Heart left ventricle (tissue), 13 donors: Measurements from ENCODE around the gene VPS26A.

Experiments
- CTCF ChIP-seq, 12 donors: fragments of 200-600 bp; sonication (generic) in 4 of 12; IDR thresholded peaks; one replicate each; pipeline versions ENCODE4 v1.5.0 to v1.8.0; 2018 to 2022; ENCODE audit warnings: antibody characterized with exemption in 12 of 12, mild to moderate bottlenecking in 5 of 12
- POLR2A ChIP-seq, 2 donors: fragments of 450-650 bp; IDR thresholded peaks; one replicate each; pipeline ENCODE4 v1.6.1; 2017; ENCODE audit warnings: antibody characterized with exemption in 2 of 2, mild to moderate bottlenecking in 2 of 2, moderate library complexity in 2 of 2
- donor health status: ischemic (EF 13 %, LVEDD 7.1; RV severe dilation, severe dysfunction).
- donor health status: DM: no; HTN: yes; CAD: no.
- donor health status: DM: no; HTN: no; CAD: no.
- donor health status: ischemic (EF 25% LVEDD 6.9; RV normal size, moderate dysfunction).
- donor health status: ischemic (EF 25% LVEDD 5.7; RV mildly dilated, moderate dysfunction).
- donor health status: ischemic (EF 35%, LVEDD 5.7; RV mildly dilated, moderate dysfunction).
- donor health status: nonischemic (EF 11% LVEDD 7.7; RV severe dilation, severe dysfunction).
- donor health status: DM: yes; HTN: yes; CAD: no.
- donor health status: PGD.
- donor health status: ischemic (EF 29% LVEDD 5.4; RV normal size, mild dysfunction).
- donor health status: nonischemic (EF 23%, LVEDD 6.1; RV moderate dilation, normal function).

- TF ChIP-seq CTCF (IDR thresholded peaks at IDR 0.05) (no peak), POLR2A (IDR thresholded peaks at IDR 0.05) (no peak)
Measured at GRCh38 chr10:69153227-69153626, 29.2 kb downstream of the VPS26A start.
